IPS-18a (cell line): ENCODE results near the gene MYO1G.
"Not testable (repeated sequence)": the region's sequence is repeated elsewhere in the genome, so short reads cannot be mapped to it uniquely, and the experiment has no call there.

ENCODE experiments used
- H3K27ac ChIP-seq: one replicate; pipeline ENCODE4 v1.5.1; 2013; ENCODE audit warnings: low read length
- H3K27me3 ChIP-seq: one replicate; pipeline ENCODE4 v1.6.1; 2013; ENCODE audit warnings: mild to moderate bottlenecking, low read length; ENCODE audit not compliant: control insufficient read depth, insufficient read depth
- H3K36me3 ChIP-seq: one replicate; pipeline ENCODE4 v1.6.1; 2013; ENCODE audit warnings: low read depth, low read length; ENCODE audit not compliant: control insufficient read depth
- H3K4me1 ChIP-seq: one replicate; pipeline ENCODE4 v1.6.1; 2013; ENCODE audit warnings: low read depth, low read length; ENCODE audit not compliant: control insufficient read depth
- H3K4me3 ChIP-seq: one replicate; pipeline ENCODE4 v1.5.1; 2013; ENCODE audit warnings: low read length
- H3K9ac ChIP-seq: one replicate; pipeline ENCODE4 v1.6.1; 2013; ENCODE audit warnings: mild to moderate bottlenecking, low read length, moderate library complexity
- H3K9me3 ChIP-seq: one replicate; pipeline ENCODE4 v1.6.1; 2013; ENCODE audit warnings: low read depth, low read length; ENCODE audit not compliant: control insufficient read depth

The MYO1G gene

DNA sequence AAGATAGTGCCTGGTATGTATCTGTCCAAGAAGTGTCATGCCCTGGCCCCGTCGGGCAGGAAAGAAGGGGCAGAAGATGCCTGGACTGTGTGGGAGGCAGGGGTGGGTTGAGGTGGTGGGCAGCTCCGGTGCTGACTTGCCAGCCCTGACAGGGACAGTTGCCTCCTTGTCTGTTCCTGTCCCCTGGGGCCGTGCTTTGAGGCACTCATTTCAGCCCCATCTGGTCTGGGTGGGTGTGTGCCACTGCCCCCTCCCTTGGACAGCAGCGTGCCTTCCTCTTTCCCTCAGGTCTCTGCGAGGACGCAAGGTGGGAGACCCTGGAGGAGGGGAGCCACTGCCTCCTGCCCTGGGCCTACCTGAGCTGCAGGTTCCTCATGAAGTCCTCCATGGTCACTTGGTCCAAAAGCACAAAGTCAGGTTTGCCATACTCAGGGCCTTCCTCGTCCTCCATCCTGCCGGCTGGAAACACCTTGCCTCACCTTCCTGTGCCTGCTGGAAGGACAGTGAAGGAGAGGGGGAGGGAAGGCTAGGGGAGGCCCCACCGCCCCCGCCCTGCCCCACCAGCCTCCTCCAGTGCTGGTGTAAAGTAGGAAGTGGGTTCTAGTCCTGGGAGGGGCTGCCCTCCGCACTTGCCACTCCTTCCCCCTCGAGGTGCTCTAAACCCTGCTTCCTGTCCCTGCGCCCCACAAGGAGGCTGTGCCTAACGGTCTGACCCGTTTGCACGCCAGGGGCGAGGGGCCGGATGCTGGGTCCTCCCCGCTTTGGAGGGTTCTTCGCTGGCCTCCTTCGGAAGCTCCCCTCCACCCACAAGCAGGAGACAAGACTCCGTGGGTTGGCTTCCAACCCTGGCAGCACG is at the start of gene MYO1G:
Gene MYO1G (minus strand): TSS at position 505 of the 856 bp plus-strand sequence. CDS start 54 bp downstream, at position 451.
- Histone ChIP-seq H3K27me3 (no peaks in the 10 kb centered on the region), H3K9ac (no peak within 1 kb of the TSS), H3K9me3 (no peaks in the 10 kb centered on the region), H3K4me1 (no peaks in the 10 kb centered on the region), H3K4me3 (no peak within 1 kb of the TSS), H3K27ac (no peak within 1 kb of the TSS), H3K36me3 (peaks cover 14% of the 10 kb centered on the region)

GRCh38 chr7:45028138-45028919 is 49.5 kb upstream of the MYO1G start:
- no peaks in the 10 kb centered on the region for H3K27me3 ChIP-seq
- H3K9me3 ChIP-seq = no peaks in the 10 kb centered on the region
- no peak overlapping the region for H3K9ac ChIP-seq
- H3K36me3 ChIP-seq = no peaks in the 10 kb centered on the region
- H3K4me3 ChIP-seq = no peak overlapping the region
- H3K4me1 ChIP-seq = no peaks in the 10 kb centered on the region
- no peak overlapping the region for H3K27ac ChIP-seq

DNA sequence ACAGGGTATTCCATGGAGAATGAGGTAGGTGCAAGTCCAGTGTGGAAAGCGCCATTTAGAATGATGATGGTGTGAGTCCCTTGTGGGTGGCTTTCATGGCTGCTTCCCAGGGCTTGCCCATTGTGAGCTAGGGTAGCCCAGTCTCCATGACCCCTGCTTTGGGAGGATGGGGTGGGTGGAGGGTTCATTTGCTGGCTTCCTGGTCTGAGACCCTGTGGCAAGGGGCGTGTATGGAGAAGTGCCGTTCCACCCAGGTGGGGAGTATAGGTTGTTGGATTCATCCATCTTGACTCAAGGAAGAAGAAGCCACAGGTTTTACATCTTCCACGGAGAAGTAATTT is 48.9 kb upstream of the MYO1G start:
- no peaks in the 10 kb centered on the region for H3K4me1 ChIP-seq

GRCh38 chr7:45026984-45027773 is 48.4 kb upstream of the MYO1G start:
- no peak overlapping the region for H3K9ac ChIP-seq
- H3K4me3 ChIP-seq = no peak overlapping the region
- H3K9me3 ChIP-seq = no peaks in the 10 kb centered on the region
- no peaks in the 10 kb centered on the region for H3K36me3 ChIP-seq
- H3K27me3 ChIP-seq = no peaks in the 10 kb centered on the region
- no peak overlapping the region for H3K27ac ChIP-seq
- no peaks in the 10 kb centered on the region for H3K4me1 ChIP-seq

More for the DNA sequence above, 48.9 kb upstream of the MYO1G start:
- Histone ChIP-seq H3K36me3 (no peaks in the 10 kb centered on the region), H3K27me3 (no peaks in the 10 kb centered on the region), H3K27ac (no peak overlapping the region), H3K4me3 (no peak overlapping the region), H3K9ac (no peak overlapping the region), H3K9me3 (no peaks in the 10 kb centered on the region)

GRCh38 chr7:45026013-45026412 is 47.2 kb upstream of the MYO1G start:
- Histone ChIP-seq H3K36me3 (no peaks in the 10 kb centered on the region), H3K9ac (no peak overlapping the region), H3K4me1 (no peaks in the 10 kb centered on the region), H3K4me3 (no peak overlapping the region), H3K27ac (no peak overlapping the region), H3K9me3 (no peaks in the 10 kb centered on the region), H3K27me3 (no peaks in the 10 kb centered on the region)

- H3K27me3 ChIP-seq, H3K27ac ChIP-seq, H3K36me3 ChIP-seq, H3K9me3 ChIP-seq, H3K4me3 ChIP-seq, H3K9ac ChIP-seq, H3K4me1 ChIP-seq: not testable (repeated sequence)
Measured at GRCh38 chr7:45025473-45025872, 46.7 kb upstream of the MYO1G start.

DNA sequence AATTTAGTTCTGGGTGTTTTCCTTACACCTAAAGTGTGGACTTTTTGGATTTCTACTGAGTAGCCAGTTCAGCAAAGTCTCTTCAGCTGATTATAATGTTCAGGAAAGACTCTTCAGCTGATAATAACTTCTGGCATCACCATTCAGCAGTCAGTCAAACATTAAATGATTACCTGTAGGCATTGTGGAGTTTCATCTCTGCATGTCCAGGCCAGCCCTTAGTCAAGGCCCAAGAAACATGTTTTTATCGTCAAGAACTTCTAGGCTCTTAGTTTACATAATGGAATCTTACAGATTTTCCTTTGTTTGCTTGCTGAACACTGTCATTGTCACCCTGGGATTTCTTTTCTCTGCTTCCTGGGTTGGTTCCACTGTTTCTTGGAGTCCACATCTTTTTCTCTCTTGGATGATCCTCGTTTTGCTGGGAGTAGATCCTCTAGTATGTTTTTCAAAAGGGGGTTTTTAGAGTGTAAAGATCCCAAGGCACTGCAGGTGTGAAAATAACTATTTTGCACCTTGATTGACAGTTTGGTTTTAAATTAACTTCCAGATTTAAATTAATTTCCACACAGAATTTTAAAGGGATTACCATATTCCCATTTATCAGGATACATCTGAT is 45.4 kb upstream of the MYO1G start:
- H3K27me3 ChIP-seq = no peaks in the 10 kb centered on the region
- H3K9ac ChIP-seq = no peak overlapping the region
- H3K4me1 ChIP-seq = no peaks in the 10 kb centered on the region
- no peaks in the 10 kb centered on the region for H3K9me3 ChIP-seq
- no peaks in the 10 kb centered on the region for H3K36me3 ChIP-seq
- H3K4me3 ChIP-seq = no peak overlapping the region
- no peak overlapping the region for H3K27ac ChIP-seq

DNA sequence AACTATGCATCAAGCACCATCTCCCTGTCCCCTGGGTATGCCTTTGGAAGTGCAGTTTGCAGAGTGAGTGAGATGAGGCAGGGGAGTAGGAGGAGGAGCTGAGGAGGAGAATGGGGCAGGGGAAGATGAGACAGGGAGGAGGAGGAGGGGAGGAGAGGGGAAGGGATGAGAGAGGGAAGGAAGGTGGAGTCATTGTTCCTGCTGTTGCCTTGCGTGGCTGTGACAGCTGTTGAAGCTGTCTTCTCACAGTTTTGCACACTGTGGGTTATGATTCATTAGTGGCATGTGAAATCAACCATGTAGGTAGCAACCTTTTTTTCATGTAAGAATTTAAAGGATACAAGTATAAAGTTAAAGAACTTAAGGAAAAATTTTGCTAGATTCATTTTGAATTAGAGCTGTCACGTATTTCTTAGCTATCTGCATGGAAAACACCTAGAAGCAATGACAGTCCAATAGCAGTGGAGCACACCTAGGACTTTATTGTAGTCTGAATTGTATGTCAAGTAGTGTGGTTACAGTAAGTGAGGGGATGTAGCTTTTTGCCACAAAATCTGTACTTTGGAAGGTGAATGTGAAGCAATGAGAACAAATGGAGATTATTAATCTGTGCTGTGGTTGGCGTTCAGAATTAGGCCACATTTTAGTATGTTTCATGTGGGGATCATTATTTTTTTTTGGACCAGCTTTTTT is 42.9 kb upstream of the MYO1G start:
- Histone ChIP-seq H3K9ac (no peak overlapping the region), H3K4me1 (no peaks in the 10 kb centered on the region), H3K27ac (no peak overlapping the region), H3K27me3 (no peaks in the 10 kb centered on the region), H3K36me3 (no peaks in the 10 kb centered on the region), H3K9me3 (no peaks in the 10 kb centered on the region), H3K4me3 (no peak overlapping the region)

- H3K9me3 ChIP-seq = no peaks in the 10 kb centered on the region
- no peak overlapping the region for H3K4me3 ChIP-seq
- no peak overlapping the region for H3K27ac ChIP-seq
- no peaks in the 10 kb centered on the region for H3K36me3 ChIP-seq
- no peak overlapping the region for H3K9ac ChIP-seq
- no peaks in the 10 kb centered on the region for H3K4me1 ChIP-seq
- no peaks in the 10 kb centered on the region for H3K27me3 ChIP-seq
Measured at GRCh38 chr7:45020915-45021314, 42.1 kb upstream of the MYO1G start.

DNA sequence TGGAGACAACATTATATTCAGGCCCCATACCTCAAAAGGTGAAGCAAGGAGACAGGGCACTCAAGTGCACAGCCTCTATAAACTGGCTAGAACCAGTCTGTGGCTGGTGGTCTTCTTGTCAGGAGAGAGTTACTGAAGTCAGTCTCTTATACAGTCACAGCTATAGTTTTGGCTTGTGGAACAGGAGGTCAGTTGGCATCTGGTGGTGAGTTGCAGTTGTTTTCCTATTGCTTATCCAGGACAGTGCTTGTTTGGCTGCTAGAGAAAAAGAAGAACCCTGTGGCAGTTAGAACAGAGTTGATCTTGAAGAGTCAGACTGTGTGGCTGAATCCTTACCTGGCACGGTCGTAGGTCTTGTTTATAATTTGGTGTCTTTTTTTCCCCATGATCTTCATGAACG is 38.4 kb upstream of the MYO1G start:
- Histone ChIP-seq H3K36me3 (no peaks in the 10 kb centered on the region), H3K27me3 (no peaks in the 10 kb centered on the region), H3K27ac (no peak overlapping the region), H3K9me3 (no peaks in the 10 kb centered on the region), H3K9ac (no peak overlapping the region), H3K4me3 (no peak overlapping the region), H3K4me1 (no peaks in the 10 kb centered on the region)

DNA sequence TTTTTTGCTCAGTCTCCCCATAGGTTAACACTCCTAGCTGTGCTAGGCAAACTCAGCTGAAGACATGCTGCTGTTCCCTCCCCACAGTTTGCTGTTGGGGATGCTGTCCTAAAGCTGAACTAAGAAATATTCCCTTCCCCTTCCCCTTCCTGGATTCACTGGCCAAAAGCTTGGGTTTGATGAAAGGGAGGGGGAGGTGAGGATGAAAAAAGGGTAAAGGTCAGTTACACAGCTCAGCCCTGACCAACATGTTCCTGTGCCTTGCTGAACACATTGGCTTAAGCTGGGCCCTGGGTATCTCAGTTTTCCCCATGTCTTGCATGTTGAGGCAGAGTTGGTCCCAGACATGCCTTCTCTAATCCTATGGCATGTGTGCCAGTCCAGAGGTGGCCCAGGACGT is 36.5 kb upstream of the MYO1G start:
- no peaks in the 10 kb centered on the region for H3K27me3 ChIP-seq
- H3K4me3 ChIP-seq = no peak overlapping the region
- no peaks in the 10 kb centered on the region for H3K36me3 ChIP-seq
- H3K4me1 ChIP-seq = no peaks in the 10 kb centered on the region
- no peak overlapping the region for H3K27ac ChIP-seq
- no peak overlapping the region for H3K9ac ChIP-seq
- no peaks in the 10 kb centered on the region for H3K9me3 ChIP-seq
